ENCODE measurements around the gene ARID2. TPM values are rescaled to one million over a fixed set of nuclear protein-coding genes. Genes with fewer than 3 reads are reported as not detected.

Gene ARID2
- total and polyA plus RNA-seq, 2 of the 4 experiments (the other 2 are of a cell fraction) = 5.4 to 28.1 TPM

DNA sequence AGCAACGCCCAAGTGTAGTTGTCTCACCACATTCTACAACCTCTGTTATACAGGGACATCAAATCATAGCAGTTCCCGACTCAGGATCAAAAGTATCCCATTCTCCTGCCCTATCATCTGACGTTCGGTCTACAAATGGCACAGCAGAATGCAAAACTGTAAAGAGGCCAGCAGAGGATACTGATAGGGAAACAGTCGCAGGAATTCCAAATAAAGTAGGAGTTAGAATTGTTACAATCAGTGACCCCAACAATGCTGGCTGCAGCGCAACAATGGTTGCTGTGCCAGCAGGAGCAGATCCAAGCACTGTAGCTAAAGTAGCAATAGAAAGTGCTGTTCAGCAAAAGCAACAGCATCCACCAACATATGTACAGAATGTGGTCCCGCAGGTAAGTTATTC, 123.0 kb downstream of the ARID2 start:
- no peak overlapping the region for H2BK20ac ChIP-seq (ENCODE audit: low read depth, low read length)

More for the DNA sequence above, 123.0 kb downstream of the ARID2 start:
- H3K79me1 ChIP-seq (ENCODE audit: low read depth in 1 of 2, low read length in 2 of 2) = peaks cover 6 to 16% of the 10 kb centered on the region in 2 experiments; a peak in 2 of 4 replicates
- H3K9me1 ChIP-seq (ENCODE audit: insufficient read depth, low read length) = peaks cover 17% of the 10 kb centered on the region
- DNase-seq (no peak), ATAC-seq (ENCODE audit: low read depth) (no peak)
- no peak overlapping the region for H4K91ac ChIP-seq (ENCODE audit: insufficient read depth, low read depth, low read length)
- dilution Hi-C loops (cut with HindIII; ENCODE audit: low sequenced_read_pairs, unreplicated experiment) (no loop called here), intact Hi-C loops (cut with micrococcal nuclease) (no loop called here), in situ Hi-C loops (cut with MboI; ENCODE audit: low sequenced_read_pairs) (no loop called here)
- H3K56ac ChIP-seq (ENCODE audit: extremely low read depth, insufficient read depth, low read length) = no peak overlapping the region
- no peak overlapping the region for H3K9ac ChIP-seq (ENCODE audit: low read depth, low read length)
- H3K27ac ChIP-seq (ENCODE audit: insufficient read depth, low read length) = no peak overlapping the region
- no peak overlapping the region for H3K4ac ChIP-seq (ENCODE audit: low read depth, low read length)
- peaks cover 27% of the 10 kb centered on the region for H3K36me3 ChIP-seq (ENCODE audit: control insufficient read depth, insufficient read depth, low read length)
- H3K4me3 ChIP-seq (ENCODE audit: insufficient read depth, low read depth, low read length) = no peak overlapping the region
- H3K9me3 ChIP-seq (ENCODE audit: control insufficient read depth, insufficient read depth, low read length) = no peaks in the 10 kb centered on the region
- CTCF ChIA-PET = no interaction called here
- POLR2A ChIA-PET (ENCODE audit: unreplicated experiment) = no interaction called here
- H2AFZ ChIP-seq (replicated peaks; ENCODE audit: low read length, poor library complexity) = no peak overlapping the region
- no peak overlapping the region for H2AK5ac ChIP-seq (ENCODE audit: low read depth, low read length)
- H4K8ac ChIP-seq (ENCODE audit: low read depth in 2 of 2, low read length in 2 of 2) = no peak overlapping the region
- no peak overlapping the region for H2BK120ac ChIP-seq (ENCODE audit: low read depth, low read length)
- WGBS, 2 experiments (ENCODE audit: extremely low coverage in 2 of 2, insufficient read length in 1 of 2) = 100% methylated on average over 1 of the region's 7 CpGs; no CpG with 5 or more reads in 1 of the 2 experiments
- H4K20me1 ChIP-seq (ENCODE audit: insufficient read depth, low read length) = no peaks in the 10 kb centered on the region
- BruUV-seq (replicated peaks) = no TSS peak
- no peak overlapping the region for H3K4me2 ChIP-seq (ENCODE audit: low read depth, low read length)
- no peak overlapping the region for H4K5ac ChIP-seq (ENCODE audit: low read depth, low read length)
- no peak for TF ChIP-seq CHD1 (IDR thresholded peaks at IDR 0.05; ENCODE audit: low read depth, low read length)
- TF ChIP-seq MAZ (IDR thresholded peaks at IDR 0.05; ENCODE audit: borderline replicate concordance, low read depth, low read length) = no peak
- TF ChIP-seq CEBPB (IDR thresholded peaks at IDR 0.05; ENCODE audit: low read depth, low read length) = no peak
- TF ChIP-seq POLR2A (IDR thresholded peaks at IDR 0.05; ENCODE audit: low read depth, low read length) = no peak
- TF ChIP-seq RAD21 (IDR thresholded peaks at IDR 0.05; ENCODE audit: low read length) = no peak
- no peak for TF ChIP-seq NFE2L2 (IDR thresholded peaks at IDR 0.05; ENCODE audit: low read depth, low read length)
- no peak overlapping the region for H3K14ac ChIP-seq (replicated peaks; ENCODE audit: low read depth, low read length)
- H2AK9ac ChIP-seq (replicated peaks; ENCODE audit: low read depth, low read length, poor library complexity) = no peak overlapping the region
- H3K18ac ChIP-seq (ENCODE audit: low read depth, low read length) = no peak overlapping the region
- no peaks in the 10 kb centered on the region for H3K4me1 ChIP-seq (ENCODE audit: control insufficient read depth, insufficient read depth, low read length)
- no peak overlapping the region for H2BK5ac ChIP-seq (ENCODE audit: low read depth, low read length, poor library complexity, severe bottlenecking)
- H3K27me3 ChIP-seq (ENCODE audit: control insufficient read depth, insufficient read depth, low read length) = no peaks in the 10 kb centered on the region
- no peak overlapping the region for H2BK15ac ChIP-seq (ENCODE audit: low read depth, low read length)
- no peak overlapping the region for H3K23ac ChIP-seq (ENCODE audit: low read depth, low read length)
